ENCODE data around the gene MAST4. TPM values are rescaled to one million over a fixed set of nuclear protein-coding genes. Genes with fewer than 3 reads are reported as not detected.

Gene MAST4
- total RNA-seq, 1 experiment from 2014 or later, result 0.40 TPM

- DNase-seq (ENCODE audit: low spot score), result no peak
Measured at GRCh38 chr5:67208403-67208802, 612.2 kb downstream of the MAST4 start.

- peak; percentile 85 for DNase-seq (ENCODE audit: low spot score)
Measured at GRCh38 chr5:67209141-67209771, 613.1 kb downstream of the MAST4 start.

- DNase-seq (ENCODE audit: low spot score), result peak; percentile 66
Measured at GRCh38 chr5:67211926-67212325, 615.7 kb downstream of the MAST4 start.

GRCh38 chr5:67214036-67214435 is 617.8 kb downstream of the MAST4 start:
- no peak for DNase-seq (ENCODE audit: low spot score)

GRCh38 chr5:67214707-67215447 is 618.7 kb downstream of the MAST4 start:
- no peak for DNase-seq (ENCODE audit: low spot score)

- peak; percentile 17 for DNase-seq (ENCODE audit: low spot score)
Measured at GRCh38 chr5:67215519-67216471, 619.6 kb downstream of the MAST4 start.

- no peak for DNase-seq (ENCODE audit: low spot score)
Measured at GRCh38 chr5:67216564-67216963, 620.4 kb downstream of the MAST4 start.
